HCT116 (cell line): ENCODE measurements around the gene DUSP16. TPM values are rescaled to one million over a fixed set of nuclear protein-coding genes. Genes with fewer than 3 reads are reported as not detected.

Experiments used
- ATAC-seq: fragments of 200-7000 bp; cut with Tn5 transposase; 2 replicates; pipeline ENCODE4 v1.9.1; 2020; ENCODE audit warnings: mild to moderate bottlenecking, moderate library complexity
- BruUV-seq: library from RNA; stranded (reverse); fragments of 400-500 nt; replicated peaks from 2 replicates; lab custom pipeline; 2021; lab: Mats Ljungman, UMichigan
- CTCF ChIA-PET: fragments of 300-600 bp; sonication (Branson Sonifier 250); formaldehyde crosslinking; loops from one replicate; lab custom pipeline; 2021; ENCODE audit warnings: antibody characterized with exemption; lab: Charles Lee
- POLR2A ChIA-PET: fragments of 300-600, 350-600 bp; sonication (Branson Sonifier 250); formaldehyde crosslinking; loops from one replicate; lab custom pipeline; 2021; ENCODE audit warnings: antibody characterized with exemption; lab: Charles Lee
- RAD21 ChIA-PET, 2 experiments: fragments of 300-600 bp; sonication (Branson Sonifier 250); formaldehyde crosslinking; loops; one replicate each; lab custom pipeline; 2023; ENCODE audit warnings: low total read pairs in 2 of 2; ENCODE audit not compliant: uncharacterized antibody in 2 of 2, unreplicated experiment in 2 of 2, low non-redundant PET in 1 of 2; lab: Charles Lee
- DNase-seq: peaks from one replicate; pipeline ENCODE4 v3.0.0-alpha.2; 2010; ENCODE audit warnings: low read depth, low spot score
- H2AFZ ChIP-seq: fragments of 200-600 bp; shearing (Covaris generic), sonication (generic); 2 replicates; pipeline ENCODE4 v1.6.1; 2017; ENCODE audit warnings: low read depth, mixed run types, mixed read lengths, antibody characterized with exemption, low read length; ENCODE audit not compliant: poor library complexity, severe bottlenecking
- H3K27ac ChIP-seq: 2 replicates; pipeline ENCODE4 v1.5.1; 2012; ENCODE audit warnings: low read depth, low read length
- H3K27me3 ChIP-seq: fragments of 200-600 bp; sonication (generic); 2 replicates; pipeline ENCODE4 v1.6.1; 2016; ENCODE audit warnings: mixed run types, low read length, mixed read lengths; ENCODE audit not compliant: insufficient read depth
- H3K36me3 ChIP-seq, 2 experiments: fragments of 200-500 bp in 1 of 2; fragments of 200-600 bp in 1 of 2; sonication (Bioruptor generic) in 1 of 2; sonication (generic) in 1 of 2; 2 replicates each; pipeline versions ENCODE4 v1.5.1 to v1.6.1; 2014 to 2016; ENCODE audit warnings: low read length in 2 of 2, inconsistent platforms in 1 of 2, mixed read lengths in 1 of 2, mixed run types in 1 of 2; ENCODE audit not compliant: insufficient read depth in 2 of 2, control insufficient read depth in 1 of 2
- H3K4me1 ChIP-seq, 2 experiments: fragments of 200-600 bp in 1 of 2; sonication (generic) in 1 of 2; 2 replicates each; pipeline versions ENCODE4 v1.5.1 to v1.6.1; 2012 to 2017; ENCODE audit warnings: low read length in 2 of 2, inconsistent platforms in 1 of 2, mild to moderate bottlenecking in 1 of 2, mixed read lengths in 1 of 2, mixed run types in 1 of 2, moderate library complexity in 1 of 2; ENCODE audit not compliant: insufficient read depth in 2 of 2, control insufficient read depth in 1 of 2
- H3K4me2 ChIP-seq: fragments of 200-600 bp; sonication (generic); 2 replicates; pipeline ENCODE4 v1.6.1; 2017; ENCODE audit warnings: mixed run types, low read length, mixed read lengths
- H3K4me3 ChIP-seq, 2 experiments: fragments of 200-600 bp in 1 of 2; sonication (generic) in 1 of 2; replicated peaks in 1 of 2; 2 replicates each; pipeline ENCODE4 v1.5.1; 2011 to 2016; ENCODE audit warnings: low read length in 2 of 2, control low read depth in 1 of 2, low read depth in 1 of 2, mild to moderate bottlenecking in 1 of 2, mixed read lengths in 1 of 2, mixed run types in 1 of 2
- H3K79me2 ChIP-seq: fragments of 200-600 bp; sonication (generic); 2 replicates; pipeline ENCODE4 v1.6.1; 2017; ENCODE audit warnings: mild to moderate bottlenecking, mixed run types, low read length, moderate library complexity, mixed read lengths; ENCODE audit not compliant: insufficient read depth
- H3K9ac ChIP-seq: fragments of 200-600 bp; sonication (generic); 2 replicates; pipeline ENCODE4 v1.6.1; 2016; ENCODE audit warnings: low read length, mixed read lengths
- H3K9me2 ChIP-seq: fragments of 200-600 bp; sonication (generic), shearing (Covaris generic); 2 replicates; pipeline ENCODE4 v1.6.1; 2017; ENCODE audit warnings: mixed run types, mild to moderate bottlenecking, moderate library complexity; ENCODE audit not compliant: insufficient read depth
- H3K9me3 ChIP-seq, 2 experiments: fragments of 200-500 bp in 1 of 2; fragments of 200-600 bp in 1 of 2; sonication (Bioruptor generic) in 1 of 2; sonication (generic) in 1 of 2; 2 replicates each; pipeline ENCODE4 v1.6.1; 2014 to 2017; ENCODE audit warnings: low read length in 2 of 2, mixed read lengths in 2 of 2, inconsistent platforms in 1 of 2, low read depth in 1 of 2, mild to moderate bottlenecking in 1 of 2, mixed run types in 1 of 2, moderate library complexity in 1 of 2; ENCODE audit not compliant: control insufficient read depth in 1 of 2, insufficient read depth in 1 of 2
- H4K20me1 ChIP-seq: fragments of 200-600 bp; sonication (generic), shearing (Covaris generic); 2 replicates; pipeline ENCODE4 v1.6.1; 2017; ENCODE audit warnings: mixed run types, mild to moderate bottlenecking, moderate library complexity; ENCODE audit not compliant: insufficient read depth
- ATF3 ChIP-seq: IDR thresholded peaks from 2 replicates; pipeline ENCODE4 v1.6.1; 2012
- CEBPB ChIP-seq: IDR thresholded peaks from 2 replicates; pipeline ENCODE4 v1.6.1; 2012; ENCODE audit warnings: low read depth
- CTCF ChIP-seq, 3 experiments: fragments of 200-600 bp in 1 of 3; sonication (generic) in 1 of 3; IDR thresholded peaks in 2 of 3; conservative IDR thresholded peaks in 1 of 3; 2 replicates each; pipeline ENCODE4 v1.5.1; 2012 to 2017; ENCODE audit warnings: low read depth in 2 of 3, low read length in 2 of 3, antibody characterized with exemption in 1 of 3, borderline replicate concordance in 1 of 3, control low read depth in 1 of 3, mild to moderate bottlenecking in 1 of 3, mixed read lengths in 1 of 3, mixed run types in 1 of 3, moderate library complexity in 1 of 3; ENCODE audit not compliant: insufficient read depth in 1 of 3
- ELF1 ChIP-seq: IDR thresholded peaks from 2 replicates; pipeline ENCODE4 v1.6.1; 2012; ENCODE audit warnings: low read depth, borderline replicate concordance
- FOSL1 ChIP-seq: IDR thresholded peaks from 2 replicates; pipeline ENCODE4 v1.6.1; 2012; ENCODE audit warnings: low read depth
- JUND ChIP-seq: IDR thresholded peaks from 2 replicates; pipeline ENCODE4 v1.6.1; 2012
- MAX ChIP-seq: IDR thresholded peaks from 2 replicates; pipeline ENCODE4 v1.6.1; 2012
- POLR2A ChIP-seq: IDR thresholded peaks from 2 replicates; pipeline ENCODE4 v1.7.0; 2011; ENCODE audit warnings: borderline replicate concordance; ENCODE audit not compliant: insufficient read depth, insufficient read length; ENCODE audit errors: extremely low read depth
- POLR2AphosphoS5 ChIP-seq: IDR thresholded peaks from 2 replicates; pipeline ENCODE4 v1.6.1; 2011; ENCODE audit warnings: mild to moderate bottlenecking, low read depth, low read length, moderate library complexity
- RAD21 ChIP-seq: IDR thresholded peaks from 2 replicates; pipeline ENCODE4 v1.6.1; 2012; ENCODE audit warnings: low read depth, mild to moderate bottlenecking
- REST ChIP-seq: IDR thresholded peaks from 2 replicates; pipeline ENCODE4 v1.6.1; 2012; ENCODE audit warnings: low read depth
- SIN3A ChIP-seq: IDR thresholded peaks from 2 replicates; pipeline ENCODE4 v1.6.1; 2012; ENCODE audit warnings: low read depth
- SP1 ChIP-seq: IDR thresholded peaks from 2 replicates; pipeline ENCODE4 v1.6.1; 2012; ENCODE audit warnings: low read depth
- TCF7L2 ChIP-seq: IDR thresholded peaks from 2 replicates; pipeline ENCODE4 v1.7.0; 2011; ENCODE audit warnings: borderline replicate concordance, inconsistent platforms; ENCODE audit not compliant: insufficient read depth, insufficient read length; ENCODE audit errors: extremely low read depth
- YY1 ChIP-seq: IDR thresholded peaks from 2 replicates; pipeline ENCODE4 v1.6.1; 2011; ENCODE audit warnings: low read length, low read depth, moderate library complexity, mild to moderate bottlenecking; ENCODE audit not compliant: insufficient replicate concordance; ENCODE audit errors: extremely low read depth
- intact Hi-C: fragments of 100-400 bp; cut with micrococcal nuclease; formaldehyde crosslinking; loops from 2 replicates; pipeline ENCODE4 v1.10.0; 2022
- total RNA-seq: library from RNA; stranded (reverse); gene quantifications from one replicate; pipeline ENCODE4 v1.2.1, GENCODE V29; 2021; ENCODE audit not compliant: unreplicated experiment

Gene DUSP16
- total RNA-seq, 1 experiment from 2014 or later = 13.4 TPM

- H3K27me3 ChIP-seq = no peaks in the 10 kb centered on the region
- no peak overlapping the region for H2AFZ ChIP-seq
- H3K9ac ChIP-seq = no peak overlapping the region
- no peaks in the 10 kb centered on the region for H3K4me1 ChIP-seq
- no peak for ATAC-seq
- H3K9me2 ChIP-seq = no peaks in the 10 kb centered on the region; the same call in 1 of the 2 replicates
- CTCF ChIA-PET = no interaction called here
- H3K36me3 ChIP-seq = no peaks in the 10 kb centered on the region
- no peaks in the 10 kb centered on the region for H4K20me1 ChIP-seq
- no TSS peak for BruUV-seq
- H3K4me2 ChIP-seq = no peak overlapping the region
- no peaks in the 10 kb centered on the region for H3K79me2 ChIP-seq
- no peak overlapping the region for H3K4me3 ChIP-seq
- RAD21 ChIA-PET = no interaction called here
- no peak for TF ChIP-seq YY1
- TF ChIP-seq CEBPB = no peak
- TF ChIP-seq RAD21 = no peak
- TF ChIP-seq ATF3 = no peak
- no peak for TF ChIP-seq SIN3A
- H3K9me3 ChIP-seq = no peaks in the 10 kb centered on the region
- POLR2A ChIA-PET = no interaction called here
- intact Hi-C loops = no loop called here
- H3K27ac ChIP-seq = no peak overlapping the region
- DNase-seq = no peak
These were observed 112.6 kb downstream of the DUSP16 start for GRCh38 chr12:12450043-12450471.

GRCh38 chr12:12449533-12450025 is 113.1 kb downstream of the DUSP16 start:
- H3K36me3 ChIP-seq = no peaks in the 10 kb centered on the region
- ChIA-PET RAD21 (no interaction called here), POLR2A (no interaction called here)
- TF ChIP-seq SP1 (no peak), REST (no peak), CEBPB (no peak), MAX (no peak), POLR2A (no peak), ELF1 (no peak), POLR2AphosphoS5 (no peak), JUND (no peak), TCF7L2 (no peak), ATF3 (no peak), CTCF (IDR thresholded peaks at IDR 0.05 in 2 of 3, conservative IDR thresholded peaks at IDR 0.05 in 1 of 3; ENCODE audit: borderline replicate concordance in 1 of 3, insufficient read depth in 1 of 3, low read depth in 2 of 3, low read length in 2 of 3) (no peak), FOSL1 (no peak)
- TF ChIP-seq, all 23 proteins: peak for 0
- Histone ChIP-seq H3K9ac (no peak overlapping the region), H4K20me1 (no peaks in the 10 kb centered on the region), H3K4me1 (no peaks in the 10 kb centered on the region), H3K4me3 (no peak overlapping the region), H3K79me2 (no peaks in the 10 kb centered on the region), H3K27ac (no peak overlapping the region), H3K4me2 (no peak overlapping the region), H3K9me2 (no peaks in the 10 kb centered on the region; the same call in 1 of the 2 replicates), H2AFZ (no peak overlapping the region), H3K27me3 (no peaks in the 10 kb centered on the region), H3K9me3 (no peaks in the 10 kb centered on the region)
- no TSS peak for BruUV-seq
- CTCF ChIA-PET = no interaction called here
- intact Hi-C loops = no loop called here
- ATAC-seq (no peak), DNase-seq (no peak)
